ENCODE data around the gene TAF1.
"Not testable (repeated sequence)": the region's sequence is repeated elsewhere in the genome, so short reads cannot be mapped to it uniquely, and the experiment has no call there.

TAF1 gene

DNA sequence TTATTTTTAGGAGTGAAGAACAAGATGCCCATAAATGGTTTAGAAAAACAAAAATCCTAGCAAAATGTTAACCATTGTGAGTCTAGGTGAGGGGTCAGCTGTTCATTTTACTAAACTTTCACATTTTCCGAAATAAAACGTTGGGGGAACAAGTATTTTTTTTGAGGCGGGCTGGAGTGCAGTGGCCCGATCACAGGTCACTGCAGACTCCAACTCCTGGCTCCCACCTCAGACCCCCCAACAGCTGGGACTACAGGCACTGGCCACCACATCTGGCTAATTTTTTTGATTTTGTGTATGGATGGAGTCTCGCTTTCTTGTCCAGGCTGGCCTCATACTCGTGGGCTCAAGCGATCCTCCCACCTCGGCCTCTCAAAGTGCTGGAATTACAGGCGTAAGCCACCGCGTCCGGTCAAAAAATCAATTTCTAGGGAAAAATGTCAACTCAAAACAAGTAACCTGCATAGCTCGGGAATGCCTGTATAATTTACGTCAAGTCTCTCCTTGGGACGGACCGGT, 742 bp upstream of the TAF1 start:
- H3K4me1 ChIP-seq (ENCODE audit: control insufficient read depth, insufficient read depth, low read length), result peaks cover 6% of the 10 kb centered on the region
- H3K9me3 ChIP-seq (ENCODE audit: control insufficient read depth, low read length), result no peaks in the 10 kb centered on the region
- peak overlapping the region; percentile 76 for H3K4me3 ChIP-seq (ENCODE audit: low read length)
- no peak for DNase-seq (ENCODE audit: low read depth)
- H3K36me3 ChIP-seq (ENCODE audit: control insufficient read depth, insufficient read depth, low read length, severe bottlenecking), result peaks cover 6% of the 10 kb centered on the region
- H3K9ac ChIP-seq (ENCODE audit: low read length), result peak overlapping the region; percentile 85
- no peaks in the 10 kb centered on the region for H3K27me3 ChIP-seq (replicated peaks; ENCODE audit: control insufficient read depth, insufficient read depth, low read length)

DNA sequence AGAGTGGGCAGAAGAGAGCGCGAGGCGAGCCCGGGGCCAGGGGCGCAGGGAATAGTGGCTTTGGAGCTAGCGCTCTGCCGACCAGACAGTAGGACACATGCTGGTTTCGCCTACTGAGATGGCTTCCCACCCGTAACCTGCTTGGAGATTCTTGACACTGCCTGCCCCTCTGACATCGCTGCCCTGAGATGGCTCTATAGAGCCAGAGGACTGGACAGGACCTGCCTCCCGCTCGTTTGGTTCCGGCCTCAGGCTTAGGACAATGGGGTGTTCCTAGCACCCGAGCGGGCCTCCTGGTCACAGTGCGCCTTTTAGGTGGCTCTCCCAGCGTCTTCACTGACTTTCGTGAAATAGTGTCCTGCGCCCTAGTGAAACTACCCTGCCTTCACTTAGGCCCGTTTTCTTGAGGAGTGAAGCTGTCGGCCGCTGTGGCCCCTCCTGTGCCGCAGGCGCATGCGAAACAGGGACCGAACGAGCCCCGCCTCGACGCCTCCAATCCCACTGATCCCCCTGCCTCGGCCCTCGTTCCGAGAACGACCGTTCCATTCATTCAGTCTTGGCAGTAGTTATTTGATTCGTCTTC, 608 bp downstream of the TAF1 start:
- Histone ChIP-seq H3K4me1 (ENCODE audit: control insufficient read depth, insufficient read depth, low read length) (peaks cover 6% of the 10 kb centered on the region), H3K27me3 (replicated peaks; ENCODE audit: control insufficient read depth, insufficient read depth, low read length) (no peaks in the 10 kb centered on the region), H3K36me3 (ENCODE audit: control insufficient read depth, insufficient read depth, low read length, severe bottlenecking) (peaks cover 17% of the 10 kb centered on the region), H3K9ac (ENCODE audit: low read length) (peak overlapping the region; percentile 93), H3K9me3 (ENCODE audit: control insufficient read depth, low read length) (no peaks in the 10 kb centered on the region), H3K4me3 (ENCODE audit: low read length) (peak overlapping the region; percentile 86)
- peak; percentile 52 for DNase-seq (ENCODE audit: low read depth)

DNA sequence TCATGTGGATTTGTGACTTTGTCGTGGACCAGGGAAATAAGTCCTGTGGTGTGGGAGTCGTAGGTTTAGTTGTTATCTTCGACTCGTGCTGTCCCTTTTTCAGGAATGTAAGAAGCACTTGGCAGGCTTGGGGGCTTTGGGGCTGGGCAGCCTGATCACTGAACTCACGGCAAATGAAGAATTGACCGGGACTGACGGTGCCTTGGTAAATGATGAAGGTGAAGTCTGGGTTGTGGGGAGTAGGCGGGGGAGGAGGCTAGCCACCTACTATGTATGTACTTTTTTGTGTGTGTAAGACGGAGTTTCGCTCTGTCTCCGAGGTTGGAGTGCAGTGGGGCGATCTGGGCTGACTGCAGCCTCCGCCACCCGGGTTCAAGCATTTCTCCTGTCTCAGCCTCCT, 1.2 kb downstream of the TAF1 start:
- no peaks in the 10 kb centered on the region for H3K9me3 ChIP-seq (ENCODE audit: control insufficient read depth, low read length)
- no peaks in the 10 kb centered on the region for H3K27me3 ChIP-seq (replicated peaks; ENCODE audit: control insufficient read depth, insufficient read depth, low read length)
- DNase-seq (ENCODE audit: low read depth), result peak; percentile 15

DNA sequence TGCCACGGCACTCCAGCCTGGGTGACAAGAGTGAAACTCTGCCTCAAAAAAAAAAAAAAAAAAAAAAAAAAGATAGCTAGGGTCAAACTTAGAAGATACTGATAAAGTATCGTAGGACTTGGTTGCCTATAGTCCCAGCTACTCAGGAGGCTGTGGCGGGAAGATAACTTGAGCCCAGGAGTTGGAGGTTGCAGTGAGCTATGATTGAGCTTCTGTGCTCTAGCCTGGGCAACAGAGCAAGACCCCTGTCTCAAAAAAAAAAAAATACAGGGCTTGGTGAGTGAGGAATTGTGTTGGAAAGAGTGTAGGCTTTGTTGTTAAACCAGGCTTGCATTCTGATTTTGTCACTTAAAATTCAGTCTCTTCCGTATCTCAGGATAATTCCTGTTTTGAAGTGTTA, 6.2 kb downstream of the TAF1 start:
- Histone ChIP-seq H3K9me3 (ENCODE audit: control insufficient read depth, low read length) (no peaks in the 10 kb centered on the region), H3K4me3 (ENCODE audit: low read length) (no peak overlapping the region), H3K27me3 (replicated peaks; ENCODE audit: control insufficient read depth, insufficient read depth, low read length) (no peaks in the 10 kb centered on the region), H3K36me3 (ENCODE audit: control insufficient read depth, insufficient read depth, low read length, severe bottlenecking) (peaks cover 48% of the 10 kb centered on the region), H3K9ac (ENCODE audit: low read length) (no peak overlapping the region), H3K4me1 (ENCODE audit: control insufficient read depth, insufficient read depth, low read length) (peaks cover 6% of the 10 kb centered on the region)
- no peak for DNase-seq (ENCODE audit: low read depth)

More for the DNA sequence above, 1.2 kb downstream of the TAF1 start:
- peaks cover 6% of the 10 kb centered on the region for H3K4me1 ChIP-seq (ENCODE audit: control insufficient read depth, insufficient read depth, low read length)
- H3K36me3 ChIP-seq (ENCODE audit: control insufficient read depth, insufficient read depth, low read length, severe bottlenecking), result peaks cover 17% of the 10 kb centered on the region
- H3K9ac ChIP-seq (ENCODE audit: low read length), result peak overlapping the region; percentile 93
- H3K4me3 ChIP-seq (ENCODE audit: low read length), result peak overlapping the region; percentile 86

GRCh38 chrX:71378732-71379131, 12.6 kb downstream of the TAF1 start:
- no peak overlapping the region for H3K9ac ChIP-seq (ENCODE audit: low read length)
- DNase-seq (ENCODE audit: low read depth), result no peak
- peaks cover 85% of the 10 kb centered on the region for H3K36me3 ChIP-seq (ENCODE audit: control insufficient read depth, insufficient read depth, low read length, severe bottlenecking)
- H3K9me3 ChIP-seq (ENCODE audit: control insufficient read depth, low read length), result no peaks in the 10 kb centered on the region
- H3K4me3 ChIP-seq (ENCODE audit: low read length), result no peak overlapping the region
- no peaks in the 10 kb centered on the region for H3K4me1 ChIP-seq (ENCODE audit: control insufficient read depth, insufficient read depth, low read length)
- peaks cover 5% of the 10 kb centered on the region for H3K27me3 ChIP-seq (replicated peaks; ENCODE audit: control insufficient read depth, insufficient read depth, low read length)

- not testable (repeated sequence) for H3K4me1 ChIP-seq (ENCODE audit: control insufficient read depth, insufficient read depth, low read length); H3K9ac ChIP-seq (ENCODE audit: low read length)
- H3K36me3 ChIP-seq (ENCODE audit: control insufficient read depth, insufficient read depth, low read length, severe bottlenecking), result peaks cover 92% of the 10 kb centered on the region
These were observed 25.6 kb downstream of the TAF1 start for GRCh38 chrX:71391725-71392124.

DNA sequence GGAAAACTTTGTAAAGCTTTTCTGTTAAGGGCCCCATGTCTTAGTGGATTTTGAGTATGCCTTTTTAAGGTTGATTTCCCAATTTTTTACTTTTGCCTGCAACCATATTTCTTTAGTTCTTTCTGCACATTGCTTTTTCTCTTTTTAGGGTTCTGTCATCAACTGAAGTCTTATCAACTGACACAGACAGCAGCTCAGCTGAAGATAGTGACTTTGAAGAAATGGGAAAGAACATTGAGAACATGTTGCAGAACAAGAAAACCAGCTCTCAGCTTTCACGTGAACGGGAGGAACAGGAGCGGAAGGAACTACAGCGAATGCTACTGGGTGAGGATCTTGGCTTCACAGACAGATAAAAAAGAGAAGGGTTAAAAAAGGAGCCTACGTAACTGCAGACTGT, 27.8 kb downstream of the TAF1 start:
- no peak for DNase-seq (ENCODE audit: low read depth)
- H3K4me3 ChIP-seq (ENCODE audit: low read length), result no peak overlapping the region
- H3K9ac ChIP-seq (ENCODE audit: low read length), result no peak overlapping the region
- H3K36me3 ChIP-seq (ENCODE audit: control insufficient read depth, insufficient read depth, low read length, severe bottlenecking), result peaks cover 93% of the 10 kb centered on the region
- H3K4me1 ChIP-seq (ENCODE audit: control insufficient read depth, insufficient read depth, low read length), result no peaks in the 10 kb centered on the region
- H3K27me3 ChIP-seq (replicated peaks; ENCODE audit: control insufficient read depth, insufficient read depth, low read length), result no peaks in the 10 kb centered on the region
- no peaks in the 10 kb centered on the region for H3K9me3 ChIP-seq (ENCODE audit: control insufficient read depth, low read length)

More at GRCh38 chrX:71391725-71392124, 25.6 kb downstream of the TAF1 start:
- not testable (repeated sequence) for H3K9me3 ChIP-seq (ENCODE audit: control insufficient read depth, low read length); H3K27me3 ChIP-seq (replicated peaks; ENCODE audit: control insufficient read depth, insufficient read depth, low read length); H3K4me3 ChIP-seq (ENCODE audit: low read length); DNase-seq (ENCODE audit: low read depth)

DNA sequence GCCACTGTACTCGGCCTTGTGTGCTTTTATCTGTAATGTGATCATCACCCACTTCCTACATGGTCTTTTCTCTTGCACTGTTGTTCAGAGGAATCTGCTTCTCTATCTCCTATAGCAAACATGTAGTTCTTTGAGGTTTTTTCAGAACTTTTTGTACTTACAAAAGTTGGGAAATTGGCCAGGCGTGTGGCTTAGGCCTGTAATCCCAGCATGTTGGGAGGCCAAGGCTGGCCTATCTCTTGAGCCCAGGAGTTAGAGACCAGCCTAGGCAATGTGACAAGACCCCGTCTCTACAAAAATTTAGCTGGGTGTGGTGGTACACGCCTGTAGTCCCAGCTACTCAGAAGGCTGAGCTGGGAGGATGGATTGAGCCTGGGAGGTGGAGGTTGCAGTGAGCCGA, 30.4 kb downstream of the TAF1 start:
- Histone ChIP-seq H3K4me1 (ENCODE audit: control insufficient read depth, insufficient read depth, low read length) (no peaks in the 10 kb centered on the region), H3K9me3 (ENCODE audit: control insufficient read depth, low read length) (no peaks in the 10 kb centered on the region), H3K4me3 (ENCODE audit: low read length) (no peak overlapping the region), H3K36me3 (ENCODE audit: control insufficient read depth, insufficient read depth, low read length, severe bottlenecking) (peaks cover 88% of the 10 kb centered on the region), H3K27me3 (replicated peaks; ENCODE audit: control insufficient read depth, insufficient read depth, low read length) (peaks cover 2% of the 10 kb centered on the region), H3K9ac (ENCODE audit: low read length) (no peak overlapping the region)
- no peak for DNase-seq (ENCODE audit: low read depth)

DNA sequence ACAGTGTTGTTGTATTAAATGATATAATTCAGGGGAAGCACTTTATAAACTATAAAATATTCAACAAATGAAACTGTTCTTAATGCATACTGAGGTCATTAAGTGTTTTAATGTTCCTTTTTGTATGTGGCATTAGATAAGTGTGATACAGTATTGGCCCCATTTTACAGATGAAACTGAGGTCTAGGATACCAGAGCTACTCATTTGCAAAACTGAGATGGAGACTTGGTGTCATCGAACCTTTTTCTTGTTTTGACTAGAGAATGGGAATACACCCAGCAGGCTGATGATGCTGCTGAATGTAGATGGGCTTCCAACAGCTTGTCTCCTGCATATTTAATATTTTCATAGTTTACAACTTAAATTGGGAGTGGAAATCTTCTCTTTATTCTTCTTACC, 34.6 kb downstream of the TAF1 start:
- Histone ChIP-seq H3K9ac (ENCODE audit: low read length) (no peak overlapping the region), H3K4me3 (ENCODE audit: low read length) (no peak overlapping the region), H3K36me3 (ENCODE audit: control insufficient read depth, insufficient read depth, low read length, severe bottlenecking) (peaks cover 66% of the 10 kb centered on the region), H3K9me3 (ENCODE audit: control insufficient read depth, low read length) (no peaks in the 10 kb centered on the region), H3K4me1 (ENCODE audit: control insufficient read depth, insufficient read depth, low read length) (no peaks in the 10 kb centered on the region), H3K27me3 (replicated peaks; ENCODE audit: control insufficient read depth, insufficient read depth, low read length) (peaks cover 2% of the 10 kb centered on the region)
- no peak for DNase-seq (ENCODE audit: low read depth)

DNA sequence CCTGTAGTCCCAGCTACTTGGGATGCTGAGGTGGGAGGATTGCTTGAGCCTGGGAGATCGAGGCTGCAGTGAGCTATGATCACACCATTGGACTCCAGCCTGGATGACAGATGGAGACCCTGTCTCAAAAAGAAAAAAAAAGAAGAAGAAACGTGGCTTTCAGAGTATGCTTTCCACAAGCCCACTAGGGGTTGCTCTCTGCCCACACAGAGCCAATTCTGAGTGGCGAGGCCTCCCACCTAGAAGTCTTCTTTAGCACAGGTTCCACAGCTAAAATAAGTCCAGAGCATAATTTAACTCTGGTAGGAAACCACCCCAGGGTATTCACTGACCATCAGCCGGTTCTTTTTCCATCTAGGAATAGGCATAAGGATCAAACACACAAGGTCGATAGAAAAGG, 50.1 kb downstream of the TAF1 start:
- DNase-seq (ENCODE audit: low read depth); H3K9ac ChIP-seq (ENCODE audit: low read length); H3K27me3 ChIP-seq (replicated peaks; ENCODE audit: control insufficient read depth, insufficient read depth, low read length); H3K9me3 ChIP-seq (ENCODE audit: control insufficient read depth, low read length); H3K4me1 ChIP-seq (ENCODE audit: control insufficient read depth, insufficient read depth, low read length); H3K4me3 ChIP-seq (ENCODE audit: low read length): not testable (repeated sequence)
- peaks cover 48% of the 10 kb centered on the region for H3K36me3 ChIP-seq (ENCODE audit: control insufficient read depth, insufficient read depth, low read length, severe bottlenecking)

GRCh38 chrX:71420686-71421085, 54.5 kb downstream of the TAF1 start:
- Histone ChIP-seq H3K27me3 (replicated peaks; ENCODE audit: control insufficient read depth, insufficient read depth, low read length) (no peaks in the 10 kb centered on the region), H3K4me3 (ENCODE audit: low read length) (no peak overlapping the region), H3K4me1 (ENCODE audit: control insufficient read depth, insufficient read depth, low read length) (no peaks in the 10 kb centered on the region), H3K9me3 (ENCODE audit: control insufficient read depth, low read length) (peaks cover 4% of the 10 kb centered on the region), H3K36me3 (ENCODE audit: control insufficient read depth, insufficient read depth, low read length, severe bottlenecking) (peaks cover 57% of the 10 kb centered on the region), H3K9ac (ENCODE audit: low read length) (no peak overlapping the region)
- DNase-seq (ENCODE audit: low read depth), result no peak

GRCh38 chrX:71432733-71433132, 66.6 kb downstream of the TAF1 start:
- no peaks in the 10 kb centered on the region for H3K4me1 ChIP-seq (ENCODE audit: control insufficient read depth, insufficient read depth, low read length)
- no peaks in the 10 kb centered on the region for H3K9me3 ChIP-seq (ENCODE audit: control insufficient read depth, low read length)
- DNase-seq (ENCODE audit: low read depth), result no peak
- peaks cover 3% of the 10 kb centered on the region for H3K27me3 ChIP-seq (replicated peaks; ENCODE audit: control insufficient read depth, insufficient read depth, low read length)
- peaks cover 7% of the 10 kb centered on the region for H3K36me3 ChIP-seq (ENCODE audit: control insufficient read depth, insufficient read depth, low read length, severe bottlenecking)
- H3K4me3 ChIP-seq (ENCODE audit: low read length), result no peak overlapping the region
- no peak overlapping the region for H3K9ac ChIP-seq (ENCODE audit: low read length)
